GM18508 (cell line): ENCODE data around the gene AMPH.

Source experiments
- ATAC-seq: cut with Tn5 transposase; IDR thresholded peaks from one replicate; pipeline ENCODE4 v1.9.1; 2021; ENCODE audit warnings: moderate number of reproducible peaks; ENCODE audit not compliant: insufficient read depth, unreplicated experiment

The AMPH gene

DNA sequence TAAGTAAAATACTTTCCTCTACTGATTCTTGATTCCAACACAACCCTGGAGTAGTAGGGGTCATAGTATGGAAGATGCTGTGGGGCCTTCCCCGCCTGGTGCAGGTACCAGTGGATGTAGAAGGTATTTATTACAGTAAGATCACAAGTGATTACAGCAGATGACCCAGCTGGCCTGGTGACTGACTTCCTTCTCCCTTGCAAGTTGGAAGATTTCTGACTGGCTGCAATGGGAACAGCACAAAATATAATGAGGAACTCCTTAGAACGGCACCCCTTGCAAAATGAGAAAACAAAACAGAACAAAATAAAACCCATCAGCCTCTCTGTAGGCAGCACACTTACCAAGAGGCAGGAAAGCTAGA is 296.1 kb downstream of the AMPH start:
- ATAC-seq: no peak

DNA sequence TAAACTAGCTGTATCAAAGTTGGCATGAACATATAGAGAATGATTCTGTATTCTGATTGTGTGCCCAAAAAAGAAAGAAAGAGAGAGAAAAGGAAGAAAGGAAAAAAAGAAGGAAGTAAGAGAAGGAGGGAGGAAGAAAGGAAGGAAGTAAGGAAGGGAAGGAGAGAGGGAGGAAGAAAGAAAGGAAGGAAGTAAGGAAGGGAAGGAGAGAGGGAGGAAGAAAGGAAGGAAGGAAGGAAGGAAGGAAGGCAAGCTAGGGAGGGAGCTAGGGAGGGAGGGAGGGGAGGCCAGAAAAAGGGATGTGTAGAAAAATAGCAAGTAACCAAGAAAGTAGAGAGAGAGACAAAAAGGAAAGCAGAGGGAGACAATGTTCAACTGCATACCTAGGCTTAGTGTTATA is 297.0 kb downstream of the AMPH start:
- no peak for ATAC-seq
